Loucy (cell line): ENCODE measurements around the gene CAGE1.

ENCODE experiments used
- EZH2phosphoT487 ChIP-seq: fragments of 200-600 bp; IDR thresholded peaks from 2 replicates; pipeline ENCODE4 v1.6.1; 2018; ENCODE audit warnings: antibody characterized with exemption, mild to moderate bottlenecking, moderate library complexity, borderline replicate concordance
- TF ChIP-seq, protein P1 (sequence below): fragments of 200-600 bp; sonication (generic); conservative IDR thresholded peaks from 2 replicates; pipeline ENCODE4 v1.5.1; 2014; ENCODE audit warnings: mild to moderate bottlenecking, antibody characterized with exemption, low read length

DNA sequence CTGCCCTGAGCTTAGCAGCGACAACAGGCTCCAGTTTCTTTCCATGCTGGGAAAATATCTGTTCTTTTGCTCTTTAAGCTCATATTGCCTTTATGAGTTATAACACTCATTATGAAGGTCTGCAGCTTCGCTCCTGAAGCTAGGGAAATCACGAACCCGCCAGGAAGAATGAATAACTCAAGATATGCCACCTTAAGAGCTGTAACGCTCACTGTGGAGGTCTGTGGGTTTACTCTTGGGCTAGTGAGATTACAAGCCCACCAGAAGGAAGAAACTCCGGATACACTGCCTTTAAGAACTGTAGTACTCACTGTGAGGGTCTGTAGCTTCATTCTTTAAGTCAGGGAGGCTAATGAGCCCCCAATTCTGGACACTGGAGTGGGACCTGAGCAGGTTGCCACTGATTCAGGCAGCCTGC lies 73.6 kb downstream of the CAGE1 start:
- TF ChIP-seq, protein P1, sequence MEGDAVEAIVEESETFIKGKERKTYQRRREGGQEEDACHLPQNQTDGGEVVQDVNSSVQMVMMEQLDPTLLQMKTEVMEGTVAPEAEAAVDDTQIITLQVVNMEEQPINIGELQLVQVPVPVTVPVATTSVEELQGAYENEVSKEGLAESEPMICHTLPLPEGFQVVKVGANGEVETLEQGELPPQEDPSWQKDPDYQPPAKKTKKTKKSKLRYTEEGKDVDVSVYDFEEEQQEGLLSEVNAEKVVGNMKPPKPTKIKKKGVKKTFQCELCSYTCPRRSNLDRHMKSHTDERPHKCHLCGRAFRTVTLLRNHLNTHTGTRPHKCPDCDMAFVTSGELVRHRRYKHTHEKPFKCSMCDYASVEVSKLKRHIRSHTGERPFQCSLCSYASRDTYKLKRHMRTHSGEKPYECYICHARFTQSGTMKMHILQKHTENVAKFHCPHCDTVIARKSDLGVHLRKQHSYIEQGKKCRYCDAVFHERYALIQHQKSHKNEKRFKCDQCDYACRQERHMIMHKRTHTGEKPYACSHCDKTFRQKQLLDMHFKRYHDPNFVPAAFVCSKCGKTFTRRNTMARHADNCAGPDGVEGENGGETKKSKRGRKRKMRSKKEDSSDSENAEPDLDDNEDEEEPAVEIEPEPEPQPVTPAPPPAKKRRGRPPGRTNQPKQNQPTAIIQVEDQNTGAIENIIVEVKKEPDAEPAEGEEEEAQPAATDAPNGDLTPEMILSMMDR, result no peak
- no peak for TF ChIP-seq EZH2phosphoT487
